GM13976 (cell line): ENCODE results near the gene SYNJ2.

Source experiments
- DNase-seq: peaks from one replicate; pipeline ENCODE4 v3.0.0; 2012; ENCODE audit warnings: low spot score
- CTCF ChIP-seq: IDR thresholded peaks from 2 replicates; pipeline ENCODE4 v1.5.1; 2012; ENCODE audit warnings: borderline replicate concordance, mild to moderate bottlenecking; ENCODE audit not compliant: insufficient read depth; ENCODE audit errors: extremely low read depth, missing control alignments, control extremely low read depth
- in situ Hi-C: fragments of 300-500 bp; cut with MboI; formaldehyde crosslinking; loops from one replicate; pipeline ENCODE4 v1.12.0; 2022; ENCODE audit warnings: low sequenced_read_pairs, mixed read lengths, inconsistent platforms; ENCODE audit not compliant: unreplicated experiment

The SYNJ2 gene

GRCh38 chr6:158010591-158011477, 29.2 kb downstream of the SYNJ2 start:
- no peak for DNase-seq
- in situ Hi-C loops, result no loop called here
- TF ChIP-seq CTCF, result no peak

- DNase-seq, result no peak
- no peak for TF ChIP-seq CTCF
- in situ Hi-C loops, result no loop called here
Observed at GRCh38 chr6:158011478-158011920, 29.8 kb downstream of the SYNJ2 start.

GRCh38 chr6:158011980-158012566, 30.4 kb downstream of the SYNJ2 start:
- DNase-seq, result no peak
- TF ChIP-seq CTCF, result no peak
- in situ Hi-C loops, result no loop called here

GRCh38 chr6:158013904-158014504, 32.3 kb downstream of the SYNJ2 start:
- no peak for TF ChIP-seq CTCF
- in situ Hi-C loops, result no loop called here
- no peak for DNase-seq

GRCh38 chr6:158014505-158015187, 33.0 kb downstream of the SYNJ2 start:
- no peak for TF ChIP-seq CTCF
- in situ Hi-C loops, result no loop called here
- no peak for DNase-seq

- in situ Hi-C loops, result no loop called here
- DNase-seq, result no peak
- TF ChIP-seq CTCF, result no peak
Observed at GRCh38 chr6:158015188-158015506, 33.5 kb downstream of the SYNJ2 start.
